Endodermal cell (in vitro differentiated cells): ENCODE measurements around the gene GCK. TPM values are rescaled to one million over a fixed set of nuclear protein-coding genes. Genes with fewer than 3 reads are reported as not detected.

Experiments
- DNase-seq: peaks from one replicate; pipeline ENCODE4 v3.0.0-alpha.2; 2017
- H3K27ac ChIP-seq: 2 replicates; pipeline ENCODE4 v1.5.1; 2013; ENCODE audit warnings: mild to moderate bottlenecking, low read depth, low read length, moderate library complexity
- H3K27me3 ChIP-seq: 2 replicates; pipeline ENCODE4 v1.6.1; 2013; ENCODE audit warnings: mild to moderate bottlenecking, low read length, moderate library complexity; ENCODE audit not compliant: insufficient read depth, control insufficient read depth, poor library complexity, severe bottlenecking
- H3K36me3 ChIP-seq: 2 replicates; pipeline ENCODE4 v1.7.0; 2013; ENCODE audit warnings: mild to moderate bottlenecking, low read length, moderate library complexity; ENCODE audit not compliant: control insufficient read depth, insufficient read depth
- H3K4me1 ChIP-seq: one replicate; pipeline ENCODE4 v1.7.0; 2013; ENCODE audit warnings: low read length; ENCODE audit not compliant: control insufficient read depth, insufficient read depth
- H3K4me3 ChIP-seq: 2 replicates; pipeline ENCODE4 v1.5.1; 2013; ENCODE audit warnings: mild to moderate bottlenecking, low read length, moderate library complexity
- H3K9ac ChIP-seq: 2 replicates; pipeline ENCODE4 v1.6.1; 2013; ENCODE audit warnings: mild to moderate bottlenecking, low read length, moderate library complexity; ENCODE audit not compliant: poor library complexity, severe bottlenecking; ENCODE audit errors: extremely low read depth
- H3K9me3 ChIP-seq: 2 replicates; pipeline ENCODE4 v1.6.1; 2013; ENCODE audit warnings: mild to moderate bottlenecking, low read length, moderate library complexity; ENCODE audit not compliant: control insufficient read depth
- H3K27ac Mint-ChIP-seq: 2 replicates; pipeline ENCODE4 v1.8.0; 2020; ENCODE audit warnings: mixed read lengths
- H3K27me3 Mint-ChIP-seq: 2 replicates; pipeline ENCODE4 v1.8.0; 2021; ENCODE audit warnings: mild to moderate bottlenecking, mixed read lengths; ENCODE audit not compliant: insufficient read depth
- H3K36me3 Mint-ChIP-seq: 2 replicates; pipeline ENCODE4 v1.8.0; 2020; ENCODE audit warnings: low read depth, mixed read lengths
- H3K4me1 Mint-ChIP-seq: 2 replicates; pipeline ENCODE4 v1.8.0; 2020; ENCODE audit warnings: mixed read lengths
- H3K4me3 Mint-ChIP-seq: 2 replicates; pipeline ENCODE4 v1.8.0; 2020; ENCODE audit warnings: mild to moderate bottlenecking, moderate library complexity, mixed read lengths
- H3K9me3 Mint-ChIP-seq: 2 replicates; pipeline ENCODE4 v1.8.0; 2020; ENCODE audit warnings: mild to moderate bottlenecking, mixed read lengths
- whole genome bisulfite sequencing, 2 experiments: methylation state at CpG; one replicate each; pipeline versions ENCODE4 v1.1.5 to v1.1.7; 2013; ENCODE audit warnings: missing lambda C conversion rate in 2 of 2, mixed read lengths in 1 of 2; ENCODE audit not compliant: insufficient coverage in 1 of 2, insufficient read length in 1 of 2; 5-methylcytosine and 5-hydroxymethylcytosine counted together
- total RNA-seq, 2 donors: library from RNA; stranded (reverse); fragmentation: NEBNext Ultra II Directional in 1 of 2; extraction: Animal tissue kit (Norgen Biotek cat#: 25700) in 1 of 2; gene quantifications; 2 replicates in 1 of 2; 3 replicates in 1 of 2; pipeline ENCODE4 v1.2.1, GENCODE V29; 2021
- TF ChIP-seq, protein P1 (sequence below): fragments of 200-600 bp; sonication (generic); conservative IDR thresholded peaks from 2 replicates; pipeline ENCODE4 v1.5.0; 2021; ENCODE audit warnings: antibody characterized with exemption, mild to moderate bottlenecking

Gene GCK
- total RNA-seq, 2 donors from 2014 or later: 0.29 to 0.48 TPM

DNA sequence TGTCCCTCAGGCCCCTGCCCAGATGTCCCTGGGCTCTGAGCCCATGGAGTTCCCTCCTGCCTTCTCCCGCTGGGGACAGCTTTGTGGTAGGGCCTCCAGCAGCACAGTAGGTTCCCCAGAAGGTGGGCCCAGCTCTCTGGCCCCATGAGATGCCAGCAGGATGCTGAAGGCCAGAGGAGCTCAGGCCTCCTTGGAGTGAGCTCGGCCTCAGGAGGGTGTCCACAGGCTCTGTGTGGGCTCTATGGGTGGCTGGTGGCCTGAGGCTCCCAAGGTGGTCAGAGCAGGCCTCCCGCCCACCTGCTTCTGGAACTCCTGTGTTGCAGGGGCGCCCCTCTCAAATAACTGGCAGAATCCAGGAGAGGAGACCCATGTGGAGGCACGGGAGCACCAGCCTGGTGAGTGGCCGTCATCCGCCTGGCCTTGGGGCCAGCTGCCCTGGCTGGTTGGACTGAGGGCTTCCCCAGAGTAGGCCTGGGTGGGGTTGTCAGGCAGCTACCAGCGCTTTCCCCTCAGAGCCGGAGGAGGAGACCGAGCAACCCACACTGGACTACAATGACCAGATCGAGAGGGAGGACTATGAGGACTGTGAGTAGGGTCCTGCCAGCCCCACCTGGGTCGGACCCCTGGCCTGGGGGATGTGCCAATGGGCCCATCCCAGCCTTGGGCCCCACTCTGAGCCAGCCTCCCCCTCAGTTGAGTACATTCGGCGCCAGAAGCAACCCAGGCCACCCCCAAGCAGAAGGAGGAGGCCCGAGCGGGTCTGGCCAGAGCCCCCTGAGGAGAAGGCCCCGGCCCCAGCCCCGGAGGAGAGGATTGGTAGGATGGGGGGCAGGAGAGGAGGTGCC lies 81.9 kb downstream of the GCK start:
- no peak overlapping the region for H3K27ac Mint-ChIP-seq
- TF ChIP-seq, protein P1, sequence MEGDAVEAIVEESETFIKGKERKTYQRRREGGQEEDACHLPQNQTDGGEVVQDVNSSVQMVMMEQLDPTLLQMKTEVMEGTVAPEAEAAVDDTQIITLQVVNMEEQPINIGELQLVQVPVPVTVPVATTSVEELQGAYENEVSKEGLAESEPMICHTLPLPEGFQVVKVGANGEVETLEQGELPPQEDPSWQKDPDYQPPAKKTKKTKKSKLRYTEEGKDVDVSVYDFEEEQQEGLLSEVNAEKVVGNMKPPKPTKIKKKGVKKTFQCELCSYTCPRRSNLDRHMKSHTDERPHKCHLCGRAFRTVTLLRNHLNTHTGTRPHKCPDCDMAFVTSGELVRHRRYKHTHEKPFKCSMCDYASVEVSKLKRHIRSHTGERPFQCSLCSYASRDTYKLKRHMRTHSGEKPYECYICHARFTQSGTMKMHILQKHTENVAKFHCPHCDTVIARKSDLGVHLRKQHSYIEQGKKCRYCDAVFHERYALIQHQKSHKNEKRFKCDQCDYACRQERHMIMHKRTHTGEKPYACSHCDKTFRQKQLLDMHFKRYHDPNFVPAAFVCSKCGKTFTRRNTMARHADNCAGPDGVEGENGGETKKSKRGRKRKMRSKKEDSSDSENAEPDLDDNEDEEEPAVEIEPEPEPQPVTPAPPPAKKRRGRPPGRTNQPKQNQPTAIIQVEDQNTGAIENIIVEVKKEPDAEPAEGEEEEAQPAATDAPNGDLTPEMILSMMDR: no peak
- 89 to 92% methylated on average over 6 to 18 of the region's 18 CpGs for WGBS, 2 experiments
- no peak overlapping the region for H3K27ac ChIP-seq
- no peaks in the 10 kb centered on the region for H3K9me3 Mint-ChIP-seq
- H3K9ac ChIP-seq: no peak overlapping the region
- H3K4me1 ChIP-seq: no peaks in the 10 kb centered on the region
- peaks cover 11% of the 10 kb centered on the region for H3K36me3 Mint-ChIP-seq
- H3K36me3 ChIP-seq: no peaks in the 10 kb centered on the region
- DNase-seq: no peak
- peaks cover 8% of the 10 kb centered on the region for H3K4me1 Mint-ChIP-seq
- H3K9me3 ChIP-seq: no peaks in the 10 kb centered on the region
- peaks cover 18% of the 10 kb centered on the region for H3K27me3 Mint-ChIP-seq
- H3K27me3 ChIP-seq: peaks cover 5% of the 10 kb centered on the region
- H3K4me3 Mint-ChIP-seq: no peak overlapping the region
- H3K4me3 ChIP-seq: no peak overlapping the region

DNA sequence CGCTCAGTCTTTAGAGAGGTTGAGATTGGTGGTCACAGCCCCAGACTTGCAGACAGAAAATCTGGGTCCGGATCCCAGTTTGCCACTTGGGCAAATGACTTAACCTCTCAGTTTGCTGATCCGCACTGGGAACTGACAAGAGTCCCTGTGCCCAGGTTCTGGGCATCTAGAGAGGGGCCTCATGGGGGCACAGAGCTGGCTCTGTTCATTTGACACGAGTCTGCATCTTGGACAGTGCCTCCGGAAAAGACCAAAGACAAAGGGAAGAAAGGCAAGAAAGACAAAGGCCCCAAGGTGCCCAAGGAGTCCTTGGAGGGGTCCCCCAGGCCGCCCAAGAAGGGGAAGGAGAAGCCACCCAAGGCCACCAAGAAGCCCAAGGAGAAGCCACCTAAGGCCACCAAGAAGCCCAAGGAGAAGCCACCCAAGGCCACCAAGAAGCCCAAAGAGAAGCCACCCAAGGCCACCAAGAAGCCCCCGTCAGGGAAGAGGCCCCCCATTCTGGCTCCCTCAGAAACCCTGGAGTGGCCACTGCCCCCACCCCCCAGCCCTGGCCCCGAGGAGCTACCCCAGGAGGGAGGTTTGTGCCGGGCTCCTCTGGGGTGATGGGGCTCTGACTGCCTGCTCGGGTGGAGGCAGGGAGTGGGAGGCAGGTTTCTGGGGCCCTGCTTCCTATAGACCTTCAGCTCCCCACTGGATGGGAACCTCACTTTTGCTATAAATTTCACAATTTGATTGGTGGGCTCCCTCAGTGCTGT lies 82.8 kb downstream of the GCK start:
- H3K4me3 Mint-ChIP-seq: no peak overlapping the region

DNA sequence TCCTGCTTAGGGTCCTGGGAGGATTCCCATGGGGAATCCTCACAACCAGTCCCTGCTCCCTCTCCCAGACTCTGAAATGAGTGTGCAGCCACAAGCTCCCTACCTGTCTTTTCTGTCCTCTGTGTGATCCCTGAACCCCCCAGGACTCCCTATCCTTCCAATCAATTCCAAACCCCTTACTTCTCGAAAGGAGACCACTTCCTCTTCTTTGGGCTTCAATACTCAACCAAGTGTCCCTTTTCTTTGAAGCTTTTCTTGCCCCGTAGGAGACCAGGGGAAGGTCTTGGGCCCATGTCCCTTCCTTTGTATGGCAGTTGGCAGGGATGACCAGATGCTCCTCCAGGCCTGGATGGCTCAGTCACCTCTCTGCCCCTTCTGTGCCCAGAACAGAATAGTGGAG lies 83.4 kb downstream of the GCK start:
- Histone ChIP-seq H3K27ac (no peak overlapping the region), H3K36me3 (no peaks in the 10 kb centered on the region), H3K27me3 (peaks cover 5% of the 10 kb centered on the region), H3K4me3 (no peak overlapping the region), H3K4me1 (no peaks in the 10 kb centered on the region), H3K9ac (no peak overlapping the region), H3K9me3 (no peaks in the 10 kb centered on the region)
- Mint-ChIP-seq H3K27ac (no peak overlapping the region), H3K9me3 (no peaks in the 10 kb centered on the region), H3K4me1 (peaks cover 8% of the 10 kb centered on the region), H3K36me3 (peaks cover 10% of the 10 kb centered on the region), H3K27me3 (peaks cover 21% of the 10 kb centered on the region), H3K4me3 (peak overlapping the region; percentile 66)
- no peak for DNase-seq
- TF ChIP-seq, protein P1: no peak
- 92 to 100% methylated on average over 2 of the region's 2 CpGs for WGBS, 2 experiments

More for the DNA sequence above, 82.8 kb downstream of the GCK start:
- Histone ChIP-seq H3K27ac (no peak overlapping the region), H3K4me1 (no peaks in the 10 kb centered on the region), H3K4me3 (no peak overlapping the region), H3K27me3 (peaks cover 5% of the 10 kb centered on the region), H3K9me3 (no peaks in the 10 kb centered on the region), H3K36me3 (no peaks in the 10 kb centered on the region), H3K9ac (no peak overlapping the region)
- H3K36me3 Mint-ChIP-seq: peaks cover 10% of the 10 kb centered on the region
- peaks cover 8% of the 10 kb centered on the region for H3K4me1 Mint-ChIP-seq
- 87 to 90% methylated on average over 7 to 10 of the region's 10 CpGs for WGBS, 2 experiments
- H3K27me3 Mint-ChIP-seq: peaks cover 21% of the 10 kb centered on the region
- no peaks in the 10 kb centered on the region for H3K9me3 Mint-ChIP-seq
- TF ChIP-seq, protein P1: no peak
- no peak for DNase-seq
- no peak overlapping the region for H3K27ac Mint-ChIP-seq
